Measurements from ENCODE around the gene NR5A2.

DNA sequence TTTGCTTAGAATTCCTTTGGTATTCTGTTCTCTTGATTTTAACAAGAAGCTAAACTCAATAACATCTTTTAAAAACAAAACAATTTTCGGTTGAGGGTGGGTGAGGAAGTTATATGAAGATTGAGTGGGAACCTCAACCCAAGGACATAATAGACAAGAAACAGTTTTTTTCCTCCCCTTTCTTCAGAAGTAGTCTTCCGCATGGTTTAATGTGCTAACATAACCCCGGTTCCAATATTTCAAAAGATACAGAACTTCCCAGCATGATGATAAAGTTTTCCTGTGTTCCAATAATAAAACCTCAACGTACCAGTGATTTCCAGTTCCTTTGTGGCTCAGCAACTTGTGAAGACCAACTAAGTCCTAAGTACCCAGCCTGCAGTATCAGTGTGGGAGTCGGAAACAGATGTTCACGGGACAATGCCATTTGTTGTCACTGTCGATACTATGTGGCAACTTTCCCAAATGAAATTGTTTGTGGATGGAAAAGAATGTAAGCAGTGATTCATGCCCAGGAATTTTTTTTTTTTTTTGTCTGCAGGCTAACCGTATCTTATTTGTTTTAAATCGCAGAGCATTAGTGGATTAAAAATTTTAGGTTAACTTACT lies 48.5 kb downstream of the NR5A2 start:
- TF ChIP-seq CTCF (conservative IDR thresholded peaks at IDR 0.05; ENCODE audit: low read length) (no peak), EZH2phosphoT487 (IDR thresholded peaks at IDR 0.05; ENCODE audit: borderline replicate concordance) (no peak)
